PC-3 (cell line): Measurements from ENCODE around the gene PCNT. TPM values are rescaled to one million over a fixed set of nuclear protein-coding genes. Genes with fewer than 3 reads are reported as not detected.
A peak's percentile ranks its signal among the peaks of the same experiment; 100 is the strongest.

Experiments
- ATAC-seq: fragments of 200-7000 bp; cut with Tn5 transposase; 2 replicates; pipeline ENCODE4 v1.9.1; 2020; ENCODE audit warnings: mild to moderate bottlenecking, moderate library complexity
- BruUV-seq: library from RNA; stranded (reverse); fragments of 400-500 nt; replicated peaks from 2 replicates; lab custom pipeline; 2021; lab: Mats Ljungman, UMichigan
- CTCF ChIA-PET: fragments of 300-600 bp; sonication (Branson Sonifier 250); formaldehyde crosslinking; loops from one replicate; lab custom pipeline; 2022; ENCODE audit warnings: antibody characterized with exemption; lab: Charles Lee
- POLR2A ChIA-PET: fragments of 300-600 bp; sonication (Branson Sonifier 250); formaldehyde crosslinking; loops from one replicate; lab custom pipeline; 2022; ENCODE audit warnings: antibody characterized with exemption; ENCODE audit not compliant: unreplicated experiment; lab: Charles Lee
- DNase-seq: peaks from one replicate; pipeline ENCODE4 v3.0.0-alpha.2; 2015
- H2AFZ ChIP-seq: fragments of 300-600 bp; sonication (generic); 2 replicates; pipeline ENCODE4 v1.6.0; 2016; ENCODE audit warnings: antibody characterized with exemption, low read length
- H3F3A ChIP-seq: fragments of 300-600 bp; sonication (generic); one replicate; pipeline ENCODE4 v1.6.0; 2017; ENCODE audit warnings: antibody characterized with exemption, low read length, control low read depth, mild to moderate bottlenecking; ENCODE audit not compliant: unreplicated experiment
- H3K27ac ChIP-seq: fragments of 300-600 bp; sonication (generic); 2 replicates; pipeline ENCODE4 v1.5.1; 2016; ENCODE audit warnings: mild to moderate bottlenecking, low read length
- H3K27me3 ChIP-seq: fragments of 300-600 bp; sonication (generic); 2 replicates; pipeline ENCODE4 v1.6.1; 2016; ENCODE audit warnings: low read length, mixed read lengths
- H3K36me3 ChIP-seq: fragments of 300-600 bp; sonication (generic); 2 replicates; pipeline ENCODE4 v1.6.1; 2016; ENCODE audit warnings: low read depth, mixed run types, low read length, mixed read lengths
- H3K4me1 ChIP-seq: fragments of 300-600 bp; sonication (generic); 2 replicates; pipeline ENCODE4 v1.5.1; 2016; ENCODE audit warnings: low read length; ENCODE audit not compliant: insufficient read depth
- H3K4me2 ChIP-seq: fragments of 300-600 bp; sonication (generic); 2 replicates; pipeline ENCODE4 v1.6.0; 2016; ENCODE audit warnings: low read length
- H3K4me3 ChIP-seq: fragments of 300-600 bp; sonication (generic); 2 replicates; pipeline ENCODE4 v1.5.1; 2016; ENCODE audit warnings: mild to moderate bottlenecking, low read length, mixed read lengths
- H3K79me2 ChIP-seq: fragments of 300-600 bp; sonication (generic); 2 replicates; pipeline ENCODE4 v1.6.1; 2017; ENCODE audit warnings: low read length, mixed read lengths
- H3K9ac ChIP-seq: fragments of 300-600 bp; sonication (generic); 2 replicates; pipeline ENCODE4 v1.6.0; 2016; ENCODE audit warnings: mild to moderate bottlenecking, low read length
- H3K9me2 ChIP-seq: fragments of 300-600 bp; sonication (generic); replicated peaks from 2 replicates; pipeline ENCODE4 v1.6.1; 2016; ENCODE audit warnings: mixed run types, low read length, mixed read lengths
- H3K9me3 ChIP-seq: fragments of 300-600 bp; sonication (generic); 2 replicates; pipeline ENCODE4 v1.6.1; 2016; ENCODE audit warnings: low read length, mixed read lengths
- H4K20me1 ChIP-seq: fragments of 300-600 bp; sonication (generic); 2 replicates; pipeline ENCODE4 v1.6.1; 2016; ENCODE audit warnings: low read length, mixed read lengths
- CTCF ChIP-seq: fragments of 300-600 bp; sonication (generic); conservative IDR thresholded peaks from 2 replicates; pipeline ENCODE4 v1.5.1; 2017; ENCODE audit warnings: antibody characterized with exemption, low read depth, mild to moderate bottlenecking, low read length
- EZH2 ChIP-seq: fragments of 300-600 bp; sonication (generic); IDR thresholded peaks from one replicate; pipeline ENCODE4 v1.6.1; 2017; ENCODE audit warnings: antibody characterized with exemption, mild to moderate bottlenecking, low read length; ENCODE audit not compliant: unreplicated experiment
- EZH2phosphoT487 ChIP-seq: fragments of 300-600 bp; sonication (generic); IDR thresholded peaks from 2 replicates; pipeline ENCODE4 v1.6.1; 2018; ENCODE audit warnings: mild to moderate bottlenecking, antibody characterized with exemption, low read length, borderline replicate concordance
- intact Hi-C: fragments of 100-400 bp; cut with micrococcal nuclease; formaldehyde crosslinking; loops from 2 replicates; pipeline ENCODE4 v1.9.0; 2023
- total RNA-seq: library from RNA; depleted of rRNA; stranded (reverse); fragments of >200 nt; gene quantifications from 2 replicates; pipeline ENCODE4 v1.2.3, GENCODE V29; 2014

Gene PCNT
- total RNA-seq, 1 experiment from 2014 or later: 51.4 TPM

- Histone ChIP-seq H3K4me3 (no peak overlapping the region), H3K79me2 (peaks cover 5% of the 10 kb centered on the region; the same call in 1 of the 2 replicates), H2AFZ (no peak overlapping the region), H3K4me2 (no peak overlapping the region), H3K9me2 (no peaks in the 10 kb centered on the region), H3K36me3 (peaks cover 4% of the 10 kb centered on the region; the same call in 1 of the 2 replicates), H4K20me1 (0 out of 2 replicates have a peak, but pooled peaks cover 3% of the 10 kb centered on the region), H3K9ac (no peak overlapping the region), H3K27ac (no peak overlapping the region), H3F3A (no peaks in the 10 kb centered on the region), H3K9me3 (no peaks in the 10 kb centered on the region), H3K4me1 (no peaks in the 10 kb centered on the region), H3K27me3 (no peaks in the 10 kb centered on the region)
- ATAC-seq: peak; percentile 31; the same call in 1 of the 2 replicates
- no peak for TF ChIP-seq EZH2
- TF ChIP-seq CTCF: no peak
- no peak for TF ChIP-seq EZH2phosphoT487
- no peak for DNase-seq
- CTCF ChIA-PET: no interaction called here
- POLR2A ChIA-PET: no interaction called here
- BruUV-seq: no TSS peak
- intact Hi-C loops: no loop called here
Observed at GRCh38 chr21:46483300-46484295, 159.6 kb downstream of the PCNT start.

GRCh38 chr21:46486481-46487126 lies 162.6 kb downstream of the PCNT start:
- intact Hi-C loops: no loop called here
- CTCF ChIA-PET: no interaction called here
- Histone ChIP-seq H3K79me2 (no peaks in the 10 kb centered on the region), H3K27me3 (no peaks in the 10 kb centered on the region), H3K9me2 (no peaks in the 10 kb centered on the region), H2AFZ (no peak overlapping the region), H3F3A (no peaks in the 10 kb centered on the region), H3K27ac (no peak overlapping the region), H4K20me1 (0 out of 2 replicates have a peak, but pooled peaks cover 3% of the 10 kb centered on the region), H3K9me3 (no peaks in the 10 kb centered on the region), H3K36me3 (peaks cover 5% of the 10 kb centered on the region), H3K4me1 (no peaks in the 10 kb centered on the region), H3K9ac (no peak overlapping the region), H3K4me3 (no peak overlapping the region), H3K4me2 (no peak overlapping the region)
- POLR2A ChIA-PET: no interaction called here
- DNase-seq (no peak), ATAC-seq (no peak)
- BruUV-seq: no TSS peak
- TF ChIP-seq EZH2phosphoT487 (no peak), CTCF (no peak)
